Measurements from ENCODE around the gene ABTB2.
A peak's percentile ranks its signal among the peaks of the same experiment; 100 is the strongest.

The ABTB2 gene

GRCh38 chr11:34311126-34311525 lies 46.7 kb downstream of the ABTB2 start:
- no peak for DNase-seq

GRCh38 chr11:34309965-34310364 lies 47.8 kb downstream of the ABTB2 start:
- no peak for DNase-seq

- no peak for DNase-seq
Measured at GRCh38 chr11:34308913-34309585, 48.8 kb downstream of the ABTB2 start.

GRCh38 chr11:34308049-34308912 lies 49.5 kb downstream of the ABTB2 start:
- DNase-seq = no peak

GRCh38 chr11:34305780-34306179 lies 52.0 kb downstream of the ABTB2 start:
- no peak for DNase-seq

- no peak for DNase-seq
Measured at GRCh38 chr11:34305193-34305592, 52.6 kb downstream of the ABTB2 start.

GRCh38 chr11:34303028-34303570 lies 54.7 kb downstream of the ABTB2 start:
- DNase-seq = no peak

- DNase-seq = peak; percentile 52
Measured at GRCh38 chr11:34302046-34302921, 55.5 kb downstream of the ABTB2 start.

GRCh38 chr11:34300926-34301295 lies 56.9 kb downstream of the ABTB2 start:
- DNase-seq = no peak

GRCh38 chr11:34300026-34300925 lies 57.5 kb downstream of the ABTB2 start:
- no peak for DNase-seq

- DNase-seq = peak; percentile 46
Measured at GRCh38 chr11:34299284-34299972, 58.4 kb downstream of the ABTB2 start.

- DNase-seq = no peak
Measured at GRCh38 chr11:34298871-34299270, 58.9 kb downstream of the ABTB2 start.

- no peak for DNase-seq
Measured at GRCh38 chr11:34296412-34296811, 61.4 kb downstream of the ABTB2 start.

GRCh38 chr11:34292546-34292945 lies 65.3 kb downstream of the ABTB2 start:
- no peak for DNase-seq

GRCh38 chr11:34292111-34292510 lies 65.7 kb downstream of the ABTB2 start:
- no peak for DNase-seq

- no peak for DNase-seq
Measured at GRCh38 chr11:34290926-34291325, 66.9 kb downstream of the ABTB2 start.

GRCh38 chr11:34288492-34288891 lies 69.3 kb downstream of the ABTB2 start:
- no peak for DNase-seq

- no peak for DNase-seq
Measured at GRCh38 chr11:34284811-34285481, 72.9 kb downstream of the ABTB2 start.

GRCh38 chr11:34284156-34284555 lies 73.7 kb downstream of the ABTB2 start:
- DNase-seq = no peak

All from left hindlimb (tissue), 1 donor.